GM12878 (cell line): Measurements from ENCODE around the gene SENP5. TPM values are rescaled to one million over a fixed set of nuclear protein-coding genes. Genes with fewer than 3 reads are reported as not detected.

Experiments used
- ATAC-seq: fragments of 200-7000 bp; cut with Tn5 transposase; 3 replicates; pipeline ENCODE4 v1.9.1; 2020; ENCODE audit warnings: mild to moderate bottlenecking, moderate library complexity
- BruUV-seq: library from RNA; stranded (reverse); fragments of 400-500 nt; replicated peaks from 2 replicates; lab custom pipeline; 2021; lab: Mats Ljungman, UMichigan
- CTCF ChIA-PET: fragments of 300-600 bp; sonication (Branson Sonifier 250); formaldehyde crosslinking; extraction: SDS; loops from one replicate; lab custom pipeline; 2021; ENCODE audit warnings: inconsistent platforms; lab: Yijun Ruan, JAX
- POLR2A ChIA-PET: fragments of 350-600 bp; formaldehyde crosslinking; extraction: SDS; loops from one replicate; lab custom pipeline; 2021; ENCODE audit warnings: inconsistent platforms; lab: Charles Lee
- RAD21 ChIA-PET: fragments of 300-600 bp; sonication (Branson Sonifier 250); formaldehyde crosslinking; loops from one replicate; lab custom pipeline; 2023; ENCODE audit warnings: antibody characterized with exemption; ENCODE audit not compliant: unreplicated experiment; lab: Charles Lee
- SMC1A ChIA-PET: fragments of 300-600 bp; sonication (Branson Sonifier 250); formaldehyde crosslinking; loops from one replicate; lab custom pipeline; 2023; ENCODE audit not compliant: unreplicated experiment, uncharacterized antibody; lab: Charles Lee
- DNase-seq: peaks from one replicate; pipeline ENCODE4 v3.0.0-alpha.2; 2011; ENCODE audit warnings: low read depth, low spot score
- FAIRE-seq: peaks from 3 replicates; lab custom pipeline; 2011; peaks lifted over from hg19 to GRCh38; lab: Jason Lieb, UNC
- H2AFZ ChIP-seq: 2 replicates; pipeline ENCODE4 v1.6.0; 2011; ENCODE audit warnings: low read depth, low read length, control low read depth; ENCODE audit not compliant: control insufficient read depth
- H3K27ac ChIP-seq: 2 replicates; pipeline ENCODE4 v1.5.1; 2011; ENCODE audit warnings: control low read depth; ENCODE audit not compliant: control insufficient read depth, insufficient read depth
- H3K27me3 ChIP-seq, 2 experiments: replicated peaks in 1 of 2; 2 replicates each; pipeline versions ENCODE4 v1.6.0 to v1.6.1; 2011; ENCODE audit warnings: low read length in 1 of 2; ENCODE audit not compliant: control insufficient read depth in 2 of 2, insufficient read depth in 2 of 2
- H3K36me3 ChIP-seq, 2 experiments: 2 replicates each; pipeline ENCODE4 v1.5.1; 2011; ENCODE audit warnings: low read length in 1 of 2; ENCODE audit not compliant: control insufficient read depth in 2 of 2, insufficient read depth in 2 of 2
- H3K4me1 ChIP-seq: 2 replicates; pipeline ENCODE4 v1.6.1; 2011; ENCODE audit warnings: mild to moderate bottlenecking, low read length, moderate library complexity, mixed read lengths; ENCODE audit not compliant: control insufficient read depth, insufficient read depth
- H3K4me2 ChIP-seq: 2 replicates; pipeline ENCODE4 v1.6.0; 2011; ENCODE audit warnings: control low read depth; ENCODE audit not compliant: control insufficient read depth, insufficient read depth
- H3K4me3 ChIP-seq: fragments of 200-600 bp; sonication (generic); 2 replicates; pipeline ENCODE4 v1.5.1; 2016
- H3K79me2 ChIP-seq: 2 replicates; pipeline ENCODE4 v1.6.0; 2011; ENCODE audit warnings: low read length; ENCODE audit not compliant: control insufficient read depth, insufficient read depth
- H3K9ac ChIP-seq: 2 replicates; pipeline ENCODE4 v1.8.0; 2011; ENCODE audit warnings: low read length, control low read depth, mixed read lengths; ENCODE audit not compliant: control insufficient read depth, insufficient read depth
- H3K9me3 ChIP-seq: replicated peaks from 3 replicates; pipeline ENCODE4 v1.5.1; 2011; ENCODE audit warnings: mild to moderate bottlenecking, low read length; ENCODE audit not compliant: control insufficient read depth, insufficient read depth
- H4K20me1 ChIP-seq: 2 replicates; pipeline ENCODE4 v1.6.0; 2011; ENCODE audit not compliant: control insufficient read depth, insufficient read depth
- EP300 ChIP-seq, 2 experiments: fragments of 150-350 bp in 1 of 2; IDR thresholded peaks; 2 replicates each; pipeline ENCODE4 v1.6.1; 2011 to 2012; ENCODE audit warnings: low read depth in 2 of 2, low read length in 2 of 2, borderline replicate concordance in 1 of 2, improper control_type of control experiment in 1 of 2, inconsistent platforms in 1 of 2; ENCODE audit not compliant: control insufficient read depth in 1 of 2
- FOXM1 ChIP-seq: IDR thresholded peaks from 2 replicates; pipeline ENCODE4 v1.6.1; 2012; ENCODE audit warnings: low read depth, mild to moderate bottlenecking, inconsistent platforms, low read length, moderate library complexity
- TARDBP ChIP-seq: IDR thresholded peaks from 2 replicates; pipeline ENCODE4 v1.6.1; 2016; ENCODE audit warnings: borderline replicate concordance
- WGBS: methylation state at CpG from one replicate; pipeline ENCODE4 v1.1.6; 2016; ENCODE audit warnings: low lambda C conversion rate; ENCODE audit not compliant: insufficient replicate concordance, insufficient coverage; ENCODE audit errors: missing lambda C conversion rate; 5-methylcytosine and 5-hydroxymethylcytosine counted together
- in situ Hi-C: fragments of 300-500 bp; cut with MboI; formaldehyde crosslinking; loops from 9 replicates; pipeline ENCODE4 v1.14.3; 2018; ENCODE audit warnings: mixed read lengths
- intact Hi-C: fragments of 100-400 bp; cut with micrococcal nuclease; formaldehyde crosslinking; loops from one replicate; pipeline ENCODE4 v1.14.2; 2022; ENCODE audit not compliant: unreplicated experiment
- polyA plus RNA-seq, 11 experiments: library from polyadenylated mRNA; depleted of rRNA in 4 of 11; unstranded in 6 of 11; stranded (reverse) in 5 of 11; fragments of >200 nt; fragmentation: Nextera tagmentation in 4 of 11; fragmentation: Illumina TruSeq in 1 of 11; extraction: Ambion mirVana in 4 of 11; extraction: Trizol in 1 of 11; gene quantifications; 1 replicate in 1 of 11; 2 replicates in 10 of 11; pipeline versions ENCODE4 v1.2.1 to v1.2.3, GENCODE V29; 2011 to 2016; ENCODE audit warnings: inconsistent platforms in 2 of 11, missing spikeins in 2 of 11, low read depth in 1 of 11
- total RNA-seq, 4 experiments: library from RNA; depleted of rRNA in 3 of 4; stranded (reverse); fragments of >200 nt in 3 of 4; fragmentation: Illumina TruSeq in 1 of 4; extraction: Trizol in 1 of 4; gene quantifications; 2 replicates each; pipeline versions ENCODE4 v1.2.1 to v1.2.3, GENCODE V29; 2013 to 2021
- TF ChIP-seq, protein P1 (sequence below): IDR thresholded peaks from 2 replicates; pipeline ENCODE4 v1.6.1; 2012; ENCODE audit warnings: low read depth, low read length, improper control_type of control experiment

The SENP5 gene
- total and polyA plus RNA-seq, 10 of the 15 experiments (the other 5 are each of a cell fraction or from before 2014, with no cell fraction given) = 6.4 to 28.4 (median 15.6) TPM

DNA sequence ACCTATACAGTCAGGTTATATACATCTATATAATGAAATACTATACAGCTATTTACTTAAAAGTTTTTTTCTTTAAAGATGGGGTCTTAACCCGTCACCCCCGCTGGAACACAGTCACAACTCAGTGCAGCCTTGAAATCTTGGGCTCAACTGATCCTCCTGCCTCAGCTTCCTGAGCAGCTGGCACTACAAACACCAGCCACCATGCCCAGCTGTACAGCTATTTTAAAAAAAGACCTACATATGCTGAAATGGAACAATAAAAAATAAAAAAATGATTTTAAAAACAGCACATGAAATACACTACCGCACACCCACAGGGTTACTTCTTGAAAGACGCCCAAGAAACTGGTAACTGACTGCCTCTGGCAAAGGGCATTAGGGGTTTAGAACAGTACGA, 70.9 kb downstream of the SENP5 start:
- no peak overlapping the region for H3K27ac ChIP-seq
- POLR2A ChIA-PET = interaction anchor here (0.7 to 4.7 kb wide), 2 partner anchors 10 to 70 kb away, joined by 3 to 40 read pairs; partner anchors contain the start of gene SENP5
- TF ChIP-seq FOXM1 (no peak), EP300 (IDR thresholded peaks at IDR 0.05; ENCODE audit: borderline replicate concordance in 1 of 2, control insufficient read depth in 1 of 2, low read depth in 2 of 2, low read length in 2 of 2) (no peak), TARDBP (no peak)
- TF ChIP-seq, protein P1, sequence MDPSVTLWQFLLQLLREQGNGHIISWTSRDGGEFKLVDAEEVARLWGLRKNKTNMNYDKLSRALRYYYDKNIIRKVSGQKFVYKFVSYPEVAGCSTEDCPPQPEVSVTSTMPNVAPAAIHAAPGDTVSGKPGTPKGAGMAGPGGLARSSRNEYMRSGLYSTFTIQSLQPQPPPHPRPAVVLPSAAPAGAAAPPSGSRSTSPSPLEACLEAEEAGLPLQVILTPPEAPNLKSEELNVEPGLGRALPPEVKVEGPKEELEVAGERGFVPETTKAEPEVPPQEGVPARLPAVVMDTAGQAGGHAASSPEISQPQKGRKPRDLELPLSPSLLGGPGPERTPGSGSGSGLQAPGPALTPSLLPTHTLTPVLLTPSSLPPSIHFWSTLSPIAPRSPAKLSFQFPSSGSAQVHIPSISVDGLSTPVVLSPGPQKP = no peak
- H2AFZ ChIP-seq = no peak overlapping the region
- FAIRE-seq (no peak), ATAC-seq (no peak), DNase-seq (no peak)
- in situ Hi-C loops (no loop called here), intact Hi-C loops (loop anchor here (1.0 kb wide), 1 partner anchor 66 kb away; no protein-coding TSS in a partner anchor)
- CTCF ChIA-PET = interaction anchor here (1.0 to 5.1 kb wide), 4 partner anchors 32 to 100 kb away, joined by 3 to 39 read pairs (median 4); no protein-coding TSS in a partner anchor
- no peak overlapping the region for H3K9ac ChIP-seq
- H3K4me3 ChIP-seq = no peak overlapping the region
- RAD21 ChIA-PET = interaction anchor here (4.4 kb wide), 1 partner anchor 70 kb away, joined by 46 read pairs; the partner anchor contains the start of gene SENP5
- no peaks in the 10 kb centered on the region for H3K9me3 ChIP-seq
- 98% methylated on average over 5 of the region's 5 CpGs for WGBS
- SMC1A ChIA-PET = interaction anchor here (1.0 to 5.5 kb wide), 5 partner anchors 8 to 238 kb away, joined by 3 to 38 read pairs (median 3); no protein-coding TSS in a partner anchor
- peaks cover 54% of the 10 kb centered on the region for H3K79me2 ChIP-seq
- H4K20me1 ChIP-seq = no peaks in the 10 kb centered on the region
- peaks cover 6% of the 10 kb centered on the region for H3K4me1 ChIP-seq
- H3K4me2 ChIP-seq = no peak overlapping the region
- peaks cover 13 to 29% of the 10 kb centered on the region in 2 experiments for H3K36me3 ChIP-seq
- no peaks in the 10 kb centered on the region for H3K27me3 ChIP-seq
- no TSS peak for BruUV-seq
